Kidney epithelial cell (primary cell): ENCODE results near the gene ANKRD31. TPM values are rescaled to one million over a fixed set of nuclear protein-coding genes. Genes with fewer than 3 reads are reported as not detected.

ENCODE experiments used
- DNase-seq: peaks from one replicate; pipeline ENCODE4 v3.0.0-alpha.2; 2010; ENCODE audit warnings: low read depth
- H3K27me3 ChIP-seq: 2 replicates; pipeline ENCODE4 v1.6.0; 2011; ENCODE audit warnings: low read length; ENCODE audit not compliant: control insufficient read depth, insufficient read depth
- H3K36me3 ChIP-seq: 2 replicates; pipeline ENCODE4 v1.5.1; 2011; ENCODE audit warnings: low read length; ENCODE audit not compliant: control insufficient read depth, insufficient read depth
- H3K4me3 ChIP-seq: 2 replicates; pipeline ENCODE4 v1.5.1; 2011; ENCODE audit warnings: low read depth, mild to moderate bottlenecking, control low read depth, low read length
- total RNA-seq: library from RNA; depleted of rRNA; stranded (reverse); fragments of >200 nt; gene quantifications from 2 replicates; pipeline ENCODE4 v1.2.3, GENCODE V29; 2015
- TF ChIP-seq, protein P1 (sequence below): IDR thresholded peaks from 2 replicates; pipeline ENCODE4 v1.5.1; 2011; ENCODE audit warnings: mild to moderate bottlenecking, moderate library complexity, low read length, control low read depth, inconsistent platforms; ENCODE audit not compliant: insufficient read depth, poor library complexity, severe bottlenecking

ANKRD31 gene
- total RNA-seq, 1 donor from 2014 or later, result 0.21 TPM

DNA sequence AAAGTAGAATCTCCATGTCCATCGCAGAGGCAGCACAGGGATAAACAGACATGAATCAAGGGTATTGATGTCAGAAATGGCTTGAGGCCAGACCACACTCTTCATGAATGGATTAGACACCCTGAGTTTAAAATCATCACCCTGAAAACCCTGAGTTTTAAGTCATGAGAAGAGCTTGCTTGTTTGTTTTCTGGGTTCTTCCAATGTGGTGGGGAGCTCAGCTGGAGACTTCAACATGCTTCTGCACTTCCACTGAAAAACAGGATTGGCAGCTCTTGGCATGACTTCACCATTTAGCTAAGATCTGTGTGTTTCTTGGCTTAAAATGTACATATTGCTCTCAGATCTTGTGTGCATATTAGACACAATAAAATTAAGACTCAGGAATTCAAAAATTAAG, 194.2 kb downstream of the ANKRD31 start:
- no peak for DNase-seq
- TF ChIP-seq, protein P1, sequence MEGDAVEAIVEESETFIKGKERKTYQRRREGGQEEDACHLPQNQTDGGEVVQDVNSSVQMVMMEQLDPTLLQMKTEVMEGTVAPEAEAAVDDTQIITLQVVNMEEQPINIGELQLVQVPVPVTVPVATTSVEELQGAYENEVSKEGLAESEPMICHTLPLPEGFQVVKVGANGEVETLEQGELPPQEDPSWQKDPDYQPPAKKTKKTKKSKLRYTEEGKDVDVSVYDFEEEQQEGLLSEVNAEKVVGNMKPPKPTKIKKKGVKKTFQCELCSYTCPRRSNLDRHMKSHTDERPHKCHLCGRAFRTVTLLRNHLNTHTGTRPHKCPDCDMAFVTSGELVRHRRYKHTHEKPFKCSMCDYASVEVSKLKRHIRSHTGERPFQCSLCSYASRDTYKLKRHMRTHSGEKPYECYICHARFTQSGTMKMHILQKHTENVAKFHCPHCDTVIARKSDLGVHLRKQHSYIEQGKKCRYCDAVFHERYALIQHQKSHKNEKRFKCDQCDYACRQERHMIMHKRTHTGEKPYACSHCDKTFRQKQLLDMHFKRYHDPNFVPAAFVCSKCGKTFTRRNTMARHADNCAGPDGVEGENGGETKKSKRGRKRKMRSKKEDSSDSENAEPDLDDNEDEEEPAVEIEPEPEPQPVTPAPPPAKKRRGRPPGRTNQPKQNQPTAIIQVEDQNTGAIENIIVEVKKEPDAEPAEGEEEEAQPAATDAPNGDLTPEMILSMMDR, result no peak

DNA sequence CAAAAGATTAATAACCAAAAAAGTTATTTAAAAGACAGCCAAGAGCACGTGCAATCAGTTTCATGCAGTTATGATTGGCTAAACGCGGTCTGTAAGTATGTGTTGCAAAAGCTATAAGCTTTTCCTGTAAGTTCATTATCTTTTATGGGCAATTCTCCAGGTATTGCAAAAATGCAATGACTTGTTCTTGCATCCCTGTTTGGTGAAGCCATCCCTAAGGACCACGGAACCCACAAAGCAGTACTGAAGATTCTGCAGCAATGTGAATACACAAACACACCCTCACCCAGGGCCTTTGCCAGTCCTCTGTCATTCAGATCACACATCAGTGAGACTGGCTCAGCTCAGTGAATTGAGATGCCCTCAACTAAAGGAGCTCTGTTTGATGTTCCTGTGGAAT, 195.7 kb downstream of the ANKRD31 start:
- no peak for DNase-seq
- TF ChIP-seq, protein P1, result no peak
- Histone ChIP-seq H3K36me3 (no peaks in the 10 kb centered on the region), H3K4me3 (no peak overlapping the region), H3K27me3 (no peaks in the 10 kb centered on the region)

More for the DNA sequence above, 194.2 kb downstream of the ANKRD31 start:
- no peaks in the 10 kb centered on the region for H3K27me3 ChIP-seq
- H3K4me3 ChIP-seq, result no peak overlapping the region
- H3K36me3 ChIP-seq, result no peaks in the 10 kb centered on the region

DNA sequence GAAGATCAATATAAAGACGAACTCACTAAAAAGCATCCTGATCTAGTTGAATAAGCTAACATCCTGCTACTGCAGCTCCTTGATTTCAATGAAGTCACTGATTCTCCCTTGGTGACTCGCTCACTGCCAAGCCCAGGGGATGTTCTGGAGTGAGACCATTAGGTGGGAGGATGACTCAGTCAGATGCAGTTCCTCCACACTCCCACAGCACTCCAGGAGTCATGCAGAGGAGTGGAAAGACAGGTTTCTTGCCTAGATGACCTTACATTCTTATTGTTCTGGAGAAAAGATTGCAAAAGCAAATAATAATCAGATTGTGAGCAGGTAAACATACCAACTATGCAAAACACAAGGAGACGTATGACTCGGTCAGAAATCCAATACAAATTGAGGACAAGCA, 199.6 kb downstream of the ANKRD31 start:
- H3K27me3 ChIP-seq, result no peaks in the 10 kb centered on the region
- H3K36me3 ChIP-seq, result no peaks in the 10 kb centered on the region
- H3K4me3 ChIP-seq, result no peak overlapping the region
- TF ChIP-seq, protein P1, result no peak
- DNase-seq, result peak; percentile 90

DNA sequence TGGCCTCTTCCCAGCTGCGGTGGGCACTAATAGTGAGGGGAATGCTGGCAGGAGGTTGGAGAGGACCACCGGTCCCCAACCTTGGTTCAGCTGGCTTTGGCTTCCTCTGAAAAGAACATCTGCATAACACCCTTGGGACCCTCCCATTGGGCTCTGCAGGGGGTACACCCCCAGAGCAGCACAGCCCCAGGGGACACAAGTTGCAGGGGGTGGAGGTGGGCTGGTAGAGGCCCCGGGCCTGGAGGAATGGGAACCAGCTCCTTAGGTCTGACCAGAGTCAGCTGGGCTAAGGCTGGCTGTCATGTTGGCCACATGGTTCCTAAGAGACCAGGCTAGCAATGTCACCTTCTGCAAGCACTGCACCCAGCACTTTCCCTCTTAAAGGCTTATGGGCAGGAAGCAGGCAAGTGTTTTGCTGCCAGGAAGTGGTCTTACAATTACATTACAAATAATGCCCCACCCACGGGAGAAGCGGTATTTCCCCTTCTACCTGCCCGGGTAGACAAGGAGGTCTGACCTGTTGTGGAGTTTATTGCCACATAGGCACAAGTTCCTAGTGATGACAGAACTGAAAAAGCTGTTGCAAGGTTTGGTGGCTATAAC, 202.4 kb downstream of the ANKRD31 start:
- no peak overlapping the region for H3K4me3 ChIP-seq
- no peak for DNase-seq
- H3K36me3 ChIP-seq, result no peaks in the 10 kb centered on the region
- TF ChIP-seq, protein P1, result no peak
- H3K27me3 ChIP-seq, result no peaks in the 10 kb centered on the region

DNA sequence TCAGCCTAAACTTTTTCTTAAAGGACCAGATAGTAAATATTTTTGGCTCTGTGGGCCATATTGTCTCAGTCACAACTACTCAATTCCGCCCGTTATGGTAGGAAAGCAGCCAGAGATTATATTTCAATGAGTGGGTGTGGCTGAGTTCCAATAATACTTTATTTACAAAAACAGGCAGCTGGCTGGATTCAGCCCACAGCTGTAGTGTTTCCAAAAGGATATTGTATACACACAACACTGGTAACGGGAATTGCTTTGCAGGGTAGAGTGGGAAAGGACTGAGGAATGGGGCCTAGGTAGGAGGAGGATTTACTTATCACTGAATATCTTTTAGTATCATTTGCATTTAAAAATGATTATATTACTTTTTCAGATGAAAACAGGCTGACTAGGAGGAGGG, 205.3 kb downstream of the ANKRD31 start:
- no peak overlapping the region for H3K4me3 ChIP-seq
- H3K27me3 ChIP-seq, result no peaks in the 10 kb centered on the region
- H3K36me3 ChIP-seq, result no peaks in the 10 kb centered on the region
- TF ChIP-seq, protein P1, result no peak
- no peak for DNase-seq

DNA sequence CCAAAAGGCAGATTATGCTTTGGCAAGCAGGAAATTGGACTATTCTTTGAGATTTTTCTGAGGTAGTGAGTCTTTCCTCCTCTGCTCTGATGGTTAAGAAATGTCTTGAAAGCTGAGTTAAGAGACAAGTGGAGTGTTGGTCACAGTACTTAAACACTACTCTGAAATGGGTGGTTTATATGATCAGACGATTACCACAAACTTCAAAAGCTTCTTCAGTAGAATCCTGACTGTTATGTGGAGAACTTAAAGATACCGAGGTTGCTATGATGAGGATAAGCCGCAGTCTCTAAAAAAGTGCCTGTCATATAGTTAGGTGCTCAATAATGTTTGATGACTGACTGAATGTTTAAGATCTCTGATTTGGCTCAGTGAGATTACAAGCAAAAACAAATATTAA, 208.6 kb downstream of the ANKRD31 start:
- TF ChIP-seq, protein P1, result no peak
- DNase-seq, result no peak
- no peak overlapping the region for H3K4me3 ChIP-seq
- H3K27me3 ChIP-seq, result no peaks in the 10 kb centered on the region
- no peaks in the 10 kb centered on the region for H3K36me3 ChIP-seq
